Measurements from ENCODE around the gene FAM118A. TPM values are rescaled to one million over a fixed set of nuclear protein-coding genes. Genes with fewer than 3 reads are reported as not detected.

FAM118A gene
- total and polyA plus RNA-seq, 9 of the 15 experiments (the other 6 are each of a cell fraction or from before 2014, with no cell fraction given), result 17.0 to 223 (median 59.4) TPM

GRCh38 chr22:45312415-45312814, 2.7 kb downstream of the FAM118A start:
- peaks cover 74% of the 10 kb centered on the region for H3K79me2 ChIP-seq (ENCODE audit: control insufficient read depth, insufficient read depth, low read length)
- ChIA-PET POLR2A (interaction anchor here (0.7 kb wide), 1 partner anchor 465 kb away, joined by 3 read pairs; no protein-coding TSS in a partner anchor), CTCF (ENCODE audit: low intra/inter-chr PET ratio) (no interaction called here)
- WGBS (ENCODE audit: insufficient coverage, low coverage, missing lambda C conversion rate), result 61% methylated on average over 8 of the region's 8 CpGs
- no peak overlapping the region for H3K9ac ChIP-seq (ENCODE audit: insufficient read depth in 1 of 2, low read depth in 2 of 2, low read length in 2 of 2)
- no peak overlapping the region for H3K4me2 ChIP-seq (ENCODE audit: insufficient read depth, low read length)
- intact Hi-C loops (cut with micrococcal nuclease) (no loop called here), in situ Hi-C loops (cut with MboI) (no loop called here)
- no TSS peak for BruUV-seq (replicated peaks)
- DNase-seq (ENCODE audit: extremely low read depth in 1 of 4, low spot score in 3 of 4) (no peak), FAIRE-seq (no peak), ATAC-seq (no peak)
- 0 out of 2 replicates have a peak, but pooled peaks cover 5% of the 10 kb centered on the region for H4K20me1 ChIP-seq (replicated peaks; ENCODE audit: control insufficient read depth, insufficient read depth, low read length)
- H3K27ac ChIP-seq (ENCODE audit: extremely low read depth, low read depth, low read length), result no peak overlapping the region; the same call in 1 of the 3 replicates
- no peak overlapping the region for H3K4me3 ChIP-seq
- H3K36me3 ChIP-seq (ENCODE audit: control insufficient read depth, insufficient read depth, low read length), result peaks cover 30% of the 10 kb centered on the region
- no peaks in the 10 kb centered on the region for H3K27me3 ChIP-seq (ENCODE audit: control insufficient read depth in 2 of 2, insufficient read depth in 2 of 2, low read length in 2 of 2)
- peaks cover 1% of the 10 kb centered on the region for H3K9me1 ChIP-seq (ENCODE audit: control insufficient read depth, insufficient read depth, low read length)
- H2AFZ ChIP-seq (ENCODE audit: low read depth, low read length), result no peak overlapping the region
- TF ChIP-seq USF1 (CRISPR knock-in tag; IDR thresholded peaks at IDR 0.05) (no peak), SMARCA5 (IDR thresholded peaks at IDR 0.05) (no peak), KDM1A (IDR thresholded peaks at IDR 0.05) (peak; percentile 69; a peak in 3 of 4 replicates)
- no peaks in the 10 kb centered on the region for H3K9me3 ChIP-seq (replicated peaks; ENCODE audit: control insufficient read depth, insufficient read depth, low read depth, low read length)
- peaks cover 45 to 61% of the 10 kb centered on the region in 2 experiments; a peak in 4 of 5 replicates for H3K4me1 ChIP-seq (replicated peaks in 1 of 2; ENCODE audit: control insufficient read depth in 2 of 2, insufficient read depth in 2 of 2, low read length in 2 of 2)

GRCh38 chr22:45312856-45313255, 3.1 kb downstream of the FAM118A start:
- CTCF ChIA-PET (ENCODE audit: low intra/inter-chr PET ratio), result no interaction called here
- peaks cover 79% of the 10 kb centered on the region for H3K79me2 ChIP-seq (ENCODE audit: control insufficient read depth, insufficient read depth, low read length)
- TF ChIP-seq PKNOX1 (IDR thresholded peaks at IDR 0.05) (peak; percentile 33), ZNF561 (CRISPR knock-in tag; conservative IDR thresholded peaks at IDR 0.05) (no peak), HNRNPUL1 (IDR thresholded peaks at IDR 0.05; ENCODE audit: low read length) (no peak), PRDM10 (IDR thresholded peaks at IDR 0.05; ENCODE audit: partially characterized antibody) (peak; percentile 24), ZBTB7A (IDR thresholded peaks at IDR 0.05; ENCODE audit: borderline replicate concordance, control insufficient read depth, low read depth, low read length) (no peak)

More at GRCh38 chr22:45312856-45313255, 3.1 kb downstream of the FAM118A start:
- Histone ChIP-seq H3K9ac (ENCODE audit: insufficient read depth in 1 of 2, low read depth in 2 of 2, low read length in 2 of 2) (no peak overlapping the region; a peak in 1 of 4 replicates), H3K9me3 (replicated peaks; ENCODE audit: control insufficient read depth, insufficient read depth, low read depth, low read length) (no peaks in the 10 kb centered on the region), H3K27ac (ENCODE audit: extremely low read depth, low read depth, low read length) (peak overlapping the region; percentile 37; the same call in 2 of the 3 replicates), H3K4me1 (replicated peaks in 1 of 2; ENCODE audit: control insufficient read depth in 2 of 2, insufficient read depth in 2 of 2, low read length in 2 of 2) (peaks cover 49 to 66% of the 10 kb centered on the region in 2 experiments; a peak in 4 of 5 replicates), H2AFZ (ENCODE audit: low read depth, low read length) (no peak overlapping the region), H4K20me1 (replicated peaks; ENCODE audit: control insufficient read depth, insufficient read depth, low read length) (0 out of 2 replicates have a peak, but pooled peaks cover 10% of the 10 kb centered on the region), H3K4me2 (ENCODE audit: insufficient read depth, low read length) (peak overlapping the region; percentile 50), H3K9me1 (ENCODE audit: control insufficient read depth, insufficient read depth, low read length) (peaks cover 5% of the 10 kb centered on the region), H3K36me3 (ENCODE audit: control insufficient read depth, insufficient read depth, low read length) (peaks cover 33% of the 10 kb centered on the region), H3K4me3 (no peak overlapping the region), H3K27me3 (ENCODE audit: control insufficient read depth in 2 of 2, insufficient read depth in 2 of 2, low read length in 2 of 2) (no peaks in the 10 kb centered on the region)
- no peak for DNase-seq (ENCODE audit: extremely low read depth in 1 of 4, low spot score in 3 of 4)
- in situ Hi-C loops (cut with MboI) (no loop called here), intact Hi-C loops (cut with micrococcal nuclease) (no loop called here)
- BruUV-seq (replicated peaks), result no TSS peak
- FAIRE-seq, result peak; percentile 15
- POLR2A ChIA-PET, result no interaction called here
- ATAC-seq, result no peak
- 16% methylated on average over 4 of the region's 4 CpGs for WGBS (ENCODE audit: insufficient coverage, low coverage, missing lambda C conversion rate)

Data from K562 (cell line).